Measurements from ENCODE around the gene SETD1A. TPM values are rescaled to one million over a fixed set of nuclear protein-coding genes. Genes with fewer than 3 reads are reported as not detected.

Gene SETD1A
- total and polyA plus RNA-seq, 9 of the 15 experiments (the other 6 are each of a cell fraction or from before 2014, with no cell fraction given), result 0.08 to 36.0 (median 4.2) TPM

DNA sequence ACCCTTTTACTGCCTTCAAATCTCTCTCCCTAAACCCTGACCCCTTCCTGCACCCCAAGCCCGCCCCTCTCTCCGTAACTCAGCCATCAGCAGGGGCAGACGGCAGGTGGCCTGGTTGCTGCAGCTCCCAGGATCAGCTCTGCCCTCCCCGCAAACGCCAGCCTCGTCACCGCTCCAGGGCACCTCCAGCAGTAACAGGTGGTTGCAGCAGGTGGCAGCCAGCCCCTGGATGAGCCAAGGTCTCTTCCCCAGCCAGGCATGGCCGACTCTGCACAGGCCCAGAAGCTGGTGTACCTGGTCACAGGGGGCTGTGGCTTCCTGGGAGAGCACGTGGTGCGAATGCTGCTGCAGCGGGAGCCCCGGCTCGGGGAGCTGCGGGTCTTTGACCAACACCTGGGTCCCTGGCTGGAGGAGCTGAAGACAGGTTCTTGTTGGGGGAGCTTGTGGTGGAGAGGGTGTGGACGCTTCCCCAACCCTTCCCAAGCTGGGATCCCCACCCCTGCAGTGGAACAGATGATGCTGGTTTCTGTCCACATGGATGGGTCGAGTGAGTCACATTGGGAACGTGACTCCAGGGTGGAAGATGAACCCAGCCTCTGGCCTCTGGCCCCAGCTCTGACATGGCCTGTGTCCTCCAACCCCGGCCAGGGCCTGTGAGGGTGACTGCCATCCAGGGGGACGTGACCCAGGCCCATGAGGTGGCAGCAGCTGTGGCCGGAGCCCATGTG is 28.0 kb downstream of the SETD1A start (continued):
- TF ChIP-seq, protein P1, sequence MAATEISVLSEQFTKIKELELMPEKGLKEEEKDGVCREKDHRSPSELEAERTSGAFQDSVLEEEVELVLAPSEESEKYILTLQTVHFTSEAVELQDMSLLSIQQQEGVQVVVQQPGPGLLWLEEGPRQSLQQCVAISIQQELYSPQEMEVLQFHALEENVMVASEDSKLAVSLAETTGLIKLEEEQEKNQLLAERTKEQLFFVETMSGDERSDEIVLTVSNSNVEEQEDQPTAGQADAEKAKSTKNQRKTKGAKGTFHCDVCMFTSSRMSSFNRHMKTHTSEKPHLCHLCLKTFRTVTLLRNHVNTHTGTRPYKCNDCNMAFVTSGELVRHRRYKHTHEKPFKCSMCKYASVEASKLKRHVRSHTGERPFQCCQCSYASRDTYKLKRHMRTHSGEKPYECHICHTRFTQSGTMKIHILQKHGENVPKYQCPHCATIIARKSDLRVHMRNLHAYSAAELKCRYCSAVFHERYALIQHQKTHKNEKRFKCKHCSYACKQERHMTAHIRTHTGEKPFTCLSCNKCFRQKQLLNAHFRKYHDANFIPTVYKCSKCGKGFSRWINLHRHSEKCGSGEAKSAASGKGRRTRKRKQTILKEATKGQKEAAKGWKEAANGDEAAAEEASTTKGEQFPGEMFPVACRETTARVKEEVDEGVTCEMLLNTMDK (IDR thresholded peaks at IDR 0.05; ENCODE audit: borderline replicate concordance, insufficient read depth, low read depth, low read length, poor library complexity, severe bottlenecking), result no peak
- TF ChIP-seq ZFX (CRISPR knock-in tag; IDR thresholded peaks at IDR 0.05) (peak; percentile 42; the same call in 1 of the 2 replicates), ZNF589 (CRISPR knock-in tag; IDR thresholded peaks at IDR 0.05; ENCODE audit: low read depth) (no peak; the same call in 1 of the 2 replicates), CREM (IDR thresholded peaks at IDR 0.05; ENCODE audit: low read depth) (no peak), FOXP1 (CRISPR knock-in tag; IDR thresholded peaks at IDR 0.05) (no peak), ASH1L (IDR thresholded peaks at IDR 0.05; ENCODE audit: borderline replicate concordance, low read depth, partially characterized antibody) (no peak), NR3C1 (CRISPR knock-in tag; IDR thresholded peaks at IDR 0.05) (no peak), ZKSCAN8 (CRISPR knock-in tag; IDR thresholded peaks at IDR 0.05) (no peak), HMG20A (CRISPR knock-in tag; conservative IDR thresholded peaks at IDR 0.05) (no peak), NR2F6 (CRISPR knock-in tag; IDR thresholded peaks at IDR 0.05) (no peak; the same call in 1 of the 2 replicates), SETDB1 (IDR thresholded peaks at IDR 0.05; ENCODE audit: low read length) (no peak), RCOR1 (IDR thresholded peaks at IDR 0.05; ENCODE audit: borderline replicate concordance in 1 of 2, low read depth in 2 of 2, low read length in 2 of 2) (no peak), SP1 (CRISPR knock-in tag; IDR thresholded peaks at IDR 0.05) (no peak), ZNF311 (CRISPR knock-in tag; IDR thresholded peaks at IDR 0.05) (no peak), FOSL1 (tag; conservative IDR thresholded peaks at IDR 0.05) (peak; percentile 70), U2AF2 (optimal IDR thresholded peaks at IDR 0.05; ENCODE audit: low read depth, low read length) (no peak)
- TF ChIP-seq, protein P2, sequence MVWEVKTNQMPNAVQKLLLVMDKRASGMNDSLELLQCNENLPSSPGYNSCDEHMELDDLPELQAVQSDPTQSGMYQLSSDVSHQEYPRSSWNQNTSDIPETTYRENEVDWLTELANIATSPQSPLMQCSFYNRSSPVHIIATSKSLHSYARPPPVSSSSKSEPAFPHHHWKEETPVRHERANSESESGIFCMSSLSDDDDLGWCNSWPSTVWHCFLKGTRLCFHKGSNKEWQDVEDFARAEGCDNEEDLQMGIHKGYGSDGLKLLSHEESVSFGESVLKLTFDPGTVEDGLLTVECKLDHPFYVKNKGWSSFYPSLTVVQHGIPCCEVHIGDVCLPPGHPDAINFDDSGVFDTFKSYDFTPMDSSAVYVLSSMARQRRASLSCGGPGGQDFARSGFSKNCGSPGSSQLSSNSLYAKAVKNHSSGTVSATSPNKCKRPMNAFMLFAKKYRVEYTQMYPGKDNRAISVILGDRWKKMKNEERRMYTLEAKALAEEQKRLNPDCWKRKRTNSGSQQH (CRISPR knock-in tag; IDR thresholded peaks at IDR 0.05), result 0 out of 2 replicates have a peak, but pooled peaks have one; percentile 67
- TF ChIP-seq, protein P3, sequence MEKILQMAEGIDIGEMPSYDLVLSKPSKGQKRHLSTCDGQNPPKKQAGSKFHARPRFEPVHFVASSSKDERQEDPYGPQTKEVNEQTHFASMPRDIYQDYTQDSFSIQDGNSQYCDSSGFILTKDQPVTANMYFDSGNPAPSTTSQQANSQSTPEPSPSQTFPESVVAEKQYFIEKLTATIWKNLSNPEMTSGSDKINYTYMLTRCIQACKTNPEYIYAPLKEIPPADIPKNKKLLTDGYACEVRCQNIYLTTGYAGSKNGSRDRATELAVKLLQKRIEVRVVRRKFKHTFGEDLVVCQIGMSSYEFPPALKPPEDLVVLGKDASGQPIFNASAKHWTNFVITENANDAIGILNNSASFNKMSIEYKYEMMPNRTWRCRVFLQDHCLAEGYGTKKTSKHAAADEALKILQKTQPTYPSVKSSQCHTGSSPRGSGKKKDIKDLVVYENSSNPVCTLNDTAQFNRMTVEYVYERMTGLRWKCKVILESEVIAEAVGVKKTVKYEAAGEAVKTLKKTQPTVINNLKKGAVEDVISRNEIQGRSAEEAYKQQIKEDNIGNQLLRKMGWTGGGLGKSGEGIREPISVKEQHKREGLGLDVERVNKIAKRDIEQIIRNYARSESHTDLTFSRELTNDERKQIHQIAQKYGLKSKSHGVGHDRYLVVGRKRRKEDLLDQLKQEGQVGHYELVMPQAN (IDR thresholded peaks at IDR 0.05; ENCODE audit: borderline replicate concordance), result peak; percentile 57
- TF ChIP-seq, protein P4, sequence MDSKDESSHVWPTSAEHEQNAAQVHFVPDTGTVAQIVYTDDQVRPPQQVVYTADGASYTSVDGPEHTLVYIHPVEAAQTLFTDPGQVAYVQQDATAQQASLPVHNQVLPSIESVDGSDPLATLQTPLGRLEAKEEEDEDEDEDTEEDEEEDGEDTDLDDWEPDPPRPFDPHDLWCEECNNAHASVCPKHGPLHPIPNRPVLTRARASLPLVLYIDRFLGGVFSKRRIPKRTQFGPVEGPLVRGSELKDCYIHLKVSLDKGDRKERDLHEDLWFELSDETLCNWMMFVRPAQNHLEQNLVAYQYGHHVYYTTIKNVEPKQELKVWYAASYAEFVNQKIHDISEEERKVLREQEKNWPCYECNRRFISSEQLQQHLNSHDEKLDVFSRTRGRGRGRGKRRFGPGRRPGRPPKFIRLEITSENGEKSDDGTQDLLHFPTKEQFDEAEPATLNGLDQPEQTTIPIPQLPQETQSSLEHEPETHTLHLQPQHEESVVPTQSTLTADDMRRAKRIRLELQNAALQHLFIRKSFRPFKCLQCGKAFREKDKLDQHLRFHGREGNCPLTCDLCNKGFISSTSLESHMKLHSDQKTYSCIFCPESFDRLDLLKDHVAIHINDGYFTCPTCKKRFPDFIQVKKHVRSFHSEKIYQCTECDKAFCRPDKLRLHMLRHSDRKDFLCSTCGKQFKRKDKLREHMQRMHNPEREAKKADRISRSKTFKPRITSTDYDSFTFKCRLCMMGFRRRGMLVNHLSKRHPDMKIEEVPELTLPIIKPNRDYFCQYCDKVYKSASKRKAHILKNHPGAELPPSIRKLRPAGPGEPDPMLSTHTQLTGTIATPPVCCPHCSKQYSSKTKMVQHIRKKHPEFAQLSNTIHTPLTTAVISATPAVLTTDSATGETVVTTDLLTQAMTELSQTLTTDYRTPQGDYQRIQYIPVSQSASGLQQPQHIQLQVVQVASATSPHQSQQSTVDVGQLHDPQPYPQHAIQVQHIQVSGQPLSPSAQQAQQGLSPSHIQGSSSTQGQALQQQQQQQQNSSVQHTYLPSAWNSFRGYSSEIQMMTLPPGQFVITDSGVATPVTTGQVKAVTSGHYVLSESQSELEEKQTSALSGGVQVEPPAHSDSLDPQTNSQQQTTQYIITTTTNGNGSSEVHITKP (IDR thresholded peaks at IDR 0.05; ENCODE audit: partially characterized antibody), result no peak
